Activated naive CD8-positive, alpha-beta T cell treated with anti-CD3 and anti-CD28 coated beads, Interleukin-2, amount 50 U/mL, for 24 hours (primary cell): ENCODE results near the gene WDR7.

Experiments
- ATAC-seq: fragments of 150-1000 bp; cut with Tn5 transposase; one replicate; pipeline ENCODE4 v1.10.0; 2021
- DNase-seq: peaks from one replicate; pipeline ENCODE4 v3.0.0; 2021
- H3K27ac Mint-ChIP-seq: one replicate; pipeline ENCODE4 v1.8.0; 2021; ENCODE audit warnings: mild to moderate bottlenecking, mixed read lengths
- H3K27me3 Mint-ChIP-seq: one replicate; pipeline ENCODE4 v1.8.0; 2021; ENCODE audit warnings: mixed read lengths
- H3K36me3 Mint-ChIP-seq: one replicate; pipeline ENCODE4 v1.8.0; 2021; ENCODE audit warnings: low read depth, mixed read lengths
- H3K4me1 Mint-ChIP-seq: one replicate; pipeline ENCODE4 v1.8.0; 2021; ENCODE audit warnings: mixed read lengths
- H3K4me3 Mint-ChIP-seq: one replicate; pipeline ENCODE4 v1.8.0; 2021; ENCODE audit warnings: mild to moderate bottlenecking, moderate library complexity, mixed read lengths
- H3K9me3 Mint-ChIP-seq: one replicate; pipeline ENCODE4 v1.8.0; 2021; ENCODE audit warnings: mixed read lengths

WDR7 gene

GRCh38 chr18:56672981-56673380, 21.8 kb downstream of the WDR7 start:
- peaks cover 5% of the 10 kb centered on the region for H3K9me3 Mint-ChIP-seq
- H3K27ac Mint-ChIP-seq = no peak overlapping the region
- peaks cover 19% of the 10 kb centered on the region for H3K36me3 Mint-ChIP-seq
- no peaks in the 10 kb centered on the region for H3K27me3 Mint-ChIP-seq
- peaks cover 21% of the 10 kb centered on the region for H3K4me1 Mint-ChIP-seq
- no peak for ATAC-seq
- no peak overlapping the region for H3K4me3 Mint-ChIP-seq
- no peak for DNase-seq

DNA sequence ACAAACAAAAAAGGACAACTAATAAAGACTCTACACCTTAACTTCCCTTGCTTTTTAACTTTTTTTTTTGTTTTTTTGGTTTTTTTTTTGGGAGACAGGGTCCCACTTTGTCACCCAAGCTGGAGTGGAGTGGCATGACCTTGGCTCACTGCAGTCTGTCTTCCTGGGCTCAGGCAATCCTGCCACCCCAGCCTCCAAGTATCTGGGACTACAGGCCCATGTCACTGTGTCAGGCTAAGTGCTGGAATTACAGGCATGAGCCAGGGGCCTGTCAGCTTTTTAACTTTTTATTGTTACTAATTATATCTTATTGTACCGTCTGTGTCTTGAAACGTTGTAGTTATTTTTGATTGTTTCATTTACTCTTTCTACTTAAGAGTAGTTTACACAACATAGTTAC, 25.5 kb downstream of the WDR7 start:
- Mint-ChIP-seq H3K36me3 (peaks cover 24% of the 10 kb centered on the region), H3K4me1 (peaks cover 2% of the 10 kb centered on the region), H3K4me3 (no peak overlapping the region), H3K27me3 (no peaks in the 10 kb centered on the region), H3K9me3 (peaks cover 8% of the 10 kb centered on the region), H3K27ac (no peak overlapping the region)
- ATAC-seq = no peak
- DNase-seq = no peak

- H3K27me3 Mint-ChIP-seq = no peaks in the 10 kb centered on the region
- no peaks in the 10 kb centered on the region for H3K4me1 Mint-ChIP-seq
- DNase-seq = no peak
- no peak overlapping the region for H3K4me3 Mint-ChIP-seq
- peaks cover 8% of the 10 kb centered on the region for H3K9me3 Mint-ChIP-seq
- peaks cover 19% of the 10 kb centered on the region for H3K36me3 Mint-ChIP-seq
- no peak for ATAC-seq
- H3K27ac Mint-ChIP-seq = no peak overlapping the region
Observed at GRCh38 chr18:56678836-56679565, 27.8 kb downstream of the WDR7 start.

- no peaks in the 10 kb centered on the region for H3K27me3 Mint-ChIP-seq
- ATAC-seq (no peak), DNase-seq (no peak)
- no peaks in the 10 kb centered on the region for H3K9me3 Mint-ChIP-seq
- no peak overlapping the region for H3K27ac Mint-ChIP-seq
- H3K36me3 Mint-ChIP-seq = peaks cover 8% of the 10 kb centered on the region
- H3K4me3 Mint-ChIP-seq = no peak overlapping the region
- H3K4me1 Mint-ChIP-seq = no peaks in the 10 kb centered on the region
Observed at GRCh38 chr18:56684277-56684676, 33.1 kb downstream of the WDR7 start.

GRCh38 chr18:56691530-56691929, 40.4 kb downstream of the WDR7 start:
- Mint-ChIP-seq H3K27me3 (no peaks in the 10 kb centered on the region), H3K4me1 (no peaks in the 10 kb centered on the region), H3K36me3 (peaks cover 9% of the 10 kb centered on the region), H3K9me3 (no peaks in the 10 kb centered on the region), H3K4me3 (no peak overlapping the region), H3K27ac (no peak overlapping the region)
- DNase-seq = no peak
- no peak for ATAC-seq

DNA sequence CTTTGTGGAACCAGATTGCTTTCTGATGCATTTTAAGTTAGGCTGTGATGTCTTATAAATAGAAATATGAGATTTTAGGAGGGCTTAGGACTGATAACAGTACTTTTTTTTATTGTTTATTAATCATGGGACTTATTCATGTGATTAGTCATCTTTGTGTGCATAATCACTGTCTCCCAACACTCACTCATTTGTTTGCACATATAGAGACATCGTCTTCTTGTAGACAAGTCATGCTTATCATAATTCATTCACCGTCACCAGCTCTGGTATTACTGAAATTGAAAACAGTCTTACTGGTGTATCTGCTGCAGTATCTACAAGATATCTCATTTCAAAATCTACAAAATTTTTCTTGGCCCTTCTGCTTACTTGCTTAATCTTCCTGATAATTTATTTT, 45.8 kb downstream of the WDR7 start:
- no peak for DNase-seq
- no peak overlapping the region for H3K4me3 Mint-ChIP-seq
- H3K27me3 Mint-ChIP-seq = no peaks in the 10 kb centered on the region
- H3K36me3 Mint-ChIP-seq = peaks cover 11% of the 10 kb centered on the region
- no peak overlapping the region for H3K27ac Mint-ChIP-seq
- no peaks in the 10 kb centered on the region for H3K4me1 Mint-ChIP-seq
- no peaks in the 10 kb centered on the region for H3K9me3 Mint-ChIP-seq
- no peak for ATAC-seq

- H3K9me3 Mint-ChIP-seq = no peaks in the 10 kb centered on the region
- H3K36me3 Mint-ChIP-seq = peaks cover 3% of the 10 kb centered on the region
- H3K4me1 Mint-ChIP-seq = no peaks in the 10 kb centered on the region
- H3K27ac Mint-ChIP-seq = no peak overlapping the region
- ATAC-seq (no peak), DNase-seq (peak; percentile 14)
- H3K27me3 Mint-ChIP-seq = no peaks in the 10 kb centered on the region
- no peak overlapping the region for H3K4me3 Mint-ChIP-seq
Observed at GRCh38 chr18:56702946-56703345, 51.8 kb downstream of the WDR7 start.

- Mint-ChIP-seq H3K9me3 (no peaks in the 10 kb centered on the region), H3K27me3 (no peaks in the 10 kb centered on the region), H3K4me3 (no peak overlapping the region), H3K36me3 (peaks cover 3% of the 10 kb centered on the region), H3K4me1 (peaks cover 15% of the 10 kb centered on the region), H3K27ac (peak overlapping the region; percentile 27)
- peak; percentile 100 for ATAC-seq
- DNase-seq = no peak
Observed at GRCh38 chr18:56709463-56709862, 58.3 kb downstream of the WDR7 start.

- no peak overlapping the region for H3K27ac Mint-ChIP-seq
- H3K4me3 Mint-ChIP-seq = no peak overlapping the region
- ATAC-seq (no peak), DNase-seq (no peak)
- H3K4me1 Mint-ChIP-seq = peaks cover 32% of the 10 kb centered on the region
- peaks cover 3% of the 10 kb centered on the region for H3K36me3 Mint-ChIP-seq
- H3K9me3 Mint-ChIP-seq = no peaks in the 10 kb centered on the region
- H3K27me3 Mint-ChIP-seq = no peaks in the 10 kb centered on the region
Observed at GRCh38 chr18:56711708-56712445, 60.7 kb downstream of the WDR7 start.

DNA sequence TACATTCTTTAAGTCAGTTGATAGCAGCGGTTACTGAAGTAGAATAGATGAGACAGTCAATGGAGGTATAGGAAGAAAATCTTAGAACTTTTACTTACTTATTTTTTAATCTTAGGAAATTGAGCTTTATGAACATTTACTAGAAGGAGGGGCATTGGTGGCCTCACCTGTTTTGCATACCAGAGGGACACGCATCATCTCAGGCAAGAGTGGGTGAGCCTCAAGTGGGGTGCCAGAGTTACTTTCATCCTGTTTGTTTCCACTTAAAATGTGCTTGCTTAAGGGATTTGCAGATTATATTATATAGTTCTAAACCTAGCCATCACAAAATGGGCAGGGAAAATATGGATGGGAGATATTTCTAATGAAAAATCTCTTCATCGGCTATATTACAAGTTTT, 61.6 kb downstream of the WDR7 start:
- Mint-ChIP-seq H3K4me1 (peaks cover 38% of the 10 kb centered on the region), H3K9me3 (no peaks in the 10 kb centered on the region), H3K27me3 (no peaks in the 10 kb centered on the region), H3K36me3 (peaks cover 3% of the 10 kb centered on the region), H3K4me3 (no peak overlapping the region), H3K27ac (no peak overlapping the region)
- no peak for ATAC-seq
- DNase-seq = no peak

GRCh38 chr18:56715121-56715520, 64.0 kb downstream of the WDR7 start:
- H3K27me3 Mint-ChIP-seq = no peaks in the 10 kb centered on the region
- H3K9me3 Mint-ChIP-seq = no peaks in the 10 kb centered on the region
- no peak overlapping the region for H3K27ac Mint-ChIP-seq
- H3K4me1 Mint-ChIP-seq = peaks cover 33% of the 10 kb centered on the region
- H3K36me3 Mint-ChIP-seq = peaks cover 14% of the 10 kb centered on the region
- DNase-seq = no peak
- no peak for ATAC-seq
- H3K4me3 Mint-ChIP-seq = no peak overlapping the region

GRCh38 chr18:56716692-56717146, 65.6 kb downstream of the WDR7 start:
- Mint-ChIP-seq H3K4me3 (no peak overlapping the region), H3K4me1 (peaks cover 33% of the 10 kb centered on the region), H3K27me3 (no peaks in the 10 kb centered on the region), H3K36me3 (peaks cover 18% of the 10 kb centered on the region), H3K27ac (peak overlapping the region; percentile 81), H3K9me3 (no peaks in the 10 kb centered on the region)
- DNase-seq (no peak), ATAC-seq (peak; percentile 82)

DNA sequence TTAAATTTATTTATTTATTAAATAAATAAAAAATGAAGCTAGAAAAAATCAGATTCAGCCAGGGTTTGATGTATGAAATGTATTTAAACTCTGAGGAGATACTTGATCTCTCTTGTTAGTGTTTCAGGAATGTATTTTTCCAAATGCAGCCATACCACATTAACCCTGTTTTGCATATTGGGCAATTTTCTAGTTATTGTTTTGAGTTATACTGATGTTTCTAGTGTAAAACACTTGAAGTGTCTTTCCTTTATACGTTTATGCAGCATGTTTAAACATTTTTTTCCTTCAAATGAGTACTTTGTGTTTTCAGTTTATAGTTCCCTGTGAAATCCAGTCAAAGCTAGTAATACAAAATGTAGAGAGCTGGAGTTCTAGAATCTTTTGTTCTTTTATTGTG, 69.9 kb downstream of the WDR7 start:
- peaks cover 17% of the 10 kb centered on the region for H3K4me1 Mint-ChIP-seq
- no peaks in the 10 kb centered on the region for H3K9me3 Mint-ChIP-seq
- H3K27ac Mint-ChIP-seq = no peak overlapping the region
- no peak for ATAC-seq
- no peak overlapping the region for H3K4me3 Mint-ChIP-seq
- H3K27me3 Mint-ChIP-seq = no peaks in the 10 kb centered on the region
- H3K36me3 Mint-ChIP-seq = peaks cover 45% of the 10 kb centered on the region
- DNase-seq = no peak

DNA sequence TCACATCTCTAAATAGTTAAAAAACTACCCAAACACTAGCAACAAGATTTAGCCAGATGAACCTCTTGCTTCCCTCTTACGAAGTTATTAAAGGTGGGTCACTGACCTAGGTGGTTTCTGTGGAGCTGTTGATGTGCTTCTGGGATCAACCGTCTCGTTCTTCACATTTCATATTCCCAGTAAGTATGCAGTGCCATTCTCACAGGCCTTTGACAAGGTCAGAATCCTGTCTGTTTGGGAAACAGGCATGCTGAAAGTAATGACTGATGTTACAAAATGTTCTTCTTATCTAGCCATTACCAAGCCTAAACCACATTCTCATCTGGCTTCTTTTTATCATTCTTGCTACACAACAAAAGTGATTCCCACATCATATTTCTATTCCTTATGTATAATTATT, 70.3 kb downstream of the WDR7 start:
- Mint-ChIP-seq H3K4me1 (peaks cover 13% of the 10 kb centered on the region), H3K4me3 (no peak overlapping the region), H3K27me3 (no peaks in the 10 kb centered on the region), H3K36me3 (peaks cover 47% of the 10 kb centered on the region), H3K27ac (no peak overlapping the region), H3K9me3 (no peaks in the 10 kb centered on the region)
- ATAC-seq (no peak), DNase-seq (no peak)

DNA sequence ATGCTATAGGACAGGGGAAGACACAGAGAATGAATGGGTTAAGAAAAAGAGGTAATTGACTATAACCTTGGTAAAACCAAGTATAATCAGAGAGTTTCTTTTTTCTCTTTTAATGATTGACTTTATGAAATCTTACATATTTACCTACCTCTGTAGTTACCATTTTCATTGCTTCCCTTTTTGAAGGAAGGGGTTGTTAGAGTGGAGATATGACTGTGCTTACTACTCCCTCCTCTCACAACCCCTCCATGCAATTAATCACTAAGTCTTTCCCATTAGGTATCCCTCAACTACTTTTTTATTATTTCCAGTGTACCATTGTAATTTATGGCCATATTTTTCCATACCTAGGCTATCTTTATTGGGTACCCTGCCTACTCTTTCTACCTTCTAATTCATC, 71.4 kb downstream of the WDR7 start:
- H3K27ac Mint-ChIP-seq = no peak overlapping the region
- ATAC-seq (no peak), DNase-seq (no peak)
- no peaks in the 10 kb centered on the region for H3K9me3 Mint-ChIP-seq
- H3K36me3 Mint-ChIP-seq = peaks cover 54% of the 10 kb centered on the region
- no peak overlapping the region for H3K4me3 Mint-ChIP-seq
- no peaks in the 10 kb centered on the region for H3K27me3 Mint-ChIP-seq
- H3K4me1 Mint-ChIP-seq = peaks cover 13% of the 10 kb centered on the region
